Measurements from ENCODE around the gene SAMD4A. TPM values are rescaled to one million over a fixed set of nuclear protein-coding genes. Genes with fewer than 3 reads are reported as not detected.

SAMD4A gene
- total RNA-seq, 1 experiment from 2014 or later: 18.3 TPM

GRCh38 chr14:54768501-54769129 is 201.7 kb downstream of the SAMD4A start:
- CTCF ChIA-PET: no interaction called here

GRCh38 chr14:54769951-54770863 is 203.3 kb downstream of the SAMD4A start:
- Histone ChIP-seq H3K9me2 (ENCODE audit: insufficient read depth) (no peaks in the 10 kb centered on the region), H4K20me1 (ENCODE audit: insufficient read depth) (no peaks in the 10 kb centered on the region), H3K4me2 (no peak overlapping the region), H2AFZ (no peak overlapping the region), H3K79me2 (ENCODE audit: low read depth) (no peaks in the 10 kb centered on the region), H3K9me3 (ENCODE audit: insufficient read depth, low read depth) (no peaks in the 10 kb centered on the region), H3K36me3 (ENCODE audit: low read depth) (no peaks in the 10 kb centered on the region), H3K27me3 (ENCODE audit: insufficient read depth, low read depth) (no peaks in the 10 kb centered on the region), H3F3A (ENCODE audit: insufficient read depth, low read depth) (peaks cover 25% of the 10 kb centered on the region), H3K4me3 (no peak overlapping the region), H3K27ac (no peak overlapping the region), H3K4me1 (replicated peaks; ENCODE audit: insufficient read depth) (peaks cover 24% of the 10 kb centered on the region)
- POLR2A ChIA-PET (ENCODE audit: unreplicated experiment): no interaction called here
- intact Hi-C loops (cut with micrococcal nuclease; ENCODE audit: unreplicated experiment): loop anchor here (10.0 kb wide), 2 partner anchors 265 to 325 kb away; partner anchors contain the start of genes CGRRF1 and CNIH1
- TF ChIP-seq CTCF (conservative IDR thresholded peaks at IDR 0.05) (no peak), EZH2 (IDR thresholded peaks at IDR 0.05; ENCODE audit: low read depth) (no peak)
- BruUV-seq (replicated peaks): no TSS peak
- CTCF ChIA-PET: no interaction called here
- DNase-seq: no peak

More at GRCh38 chr14:54768501-54769129, 201.7 kb downstream of the SAMD4A start:
- H3F3A ChIP-seq (ENCODE audit: insufficient read depth, low read depth): peaks cover 17% of the 10 kb centered on the region
- H3K27ac ChIP-seq: no peak overlapping the region
- BruUV-seq (replicated peaks): no TSS peak
- POLR2A ChIA-PET (ENCODE audit: unreplicated experiment): no interaction called here
- no peaks in the 10 kb centered on the region for H3K36me3 ChIP-seq (ENCODE audit: low read depth)
- no peaks in the 10 kb centered on the region for H3K27me3 ChIP-seq (ENCODE audit: insufficient read depth, low read depth)
- H4K20me1 ChIP-seq (ENCODE audit: insufficient read depth): no peaks in the 10 kb centered on the region
- H3K9me2 ChIP-seq (ENCODE audit: insufficient read depth): no peaks in the 10 kb centered on the region
- no peak for DNase-seq
- no peaks in the 10 kb centered on the region for H3K79me2 ChIP-seq (ENCODE audit: low read depth)
- peaks cover 18% of the 10 kb centered on the region for H3K4me1 ChIP-seq (replicated peaks; ENCODE audit: insufficient read depth)
- no peak overlapping the region for H3K4me2 ChIP-seq
- intact Hi-C loops (cut with micrococcal nuclease; ENCODE audit: unreplicated experiment): no loop called here
- H3K4me3 ChIP-seq: no peak overlapping the region
- TF ChIP-seq CTCF (conservative IDR thresholded peaks at IDR 0.05) (no peak), EZH2 (IDR thresholded peaks at IDR 0.05; ENCODE audit: low read depth) (no peak)
- no peaks in the 10 kb centered on the region for H3K9me3 ChIP-seq (ENCODE audit: insufficient read depth, low read depth)
- no peak overlapping the region for H2AFZ ChIP-seq

- no peaks in the 10 kb centered on the region for H3K36me3 ChIP-seq (ENCODE audit: low read depth)
- H3K4me2 ChIP-seq: peak overlapping the region; percentile 76; the same call in 1 of the 2 replicates
- no peaks in the 10 kb centered on the region for H3K9me3 ChIP-seq (ENCODE audit: insufficient read depth, low read depth)
- no peak for DNase-seq
- no peak overlapping the region for H3K4me3 ChIP-seq
- POLR2A ChIA-PET (ENCODE audit: unreplicated experiment): no interaction called here
- H3K9me2 ChIP-seq (ENCODE audit: insufficient read depth): no peaks in the 10 kb centered on the region
- peaks cover 25% of the 10 kb centered on the region for H3F3A ChIP-seq (ENCODE audit: insufficient read depth, low read depth)
- H4K20me1 ChIP-seq (ENCODE audit: insufficient read depth): no peaks in the 10 kb centered on the region
- H3K27me3 ChIP-seq (ENCODE audit: insufficient read depth, low read depth): no peaks in the 10 kb centered on the region
- no peaks in the 10 kb centered on the region for H3K79me2 ChIP-seq (ENCODE audit: low read depth)
- TF ChIP-seq CTCF (conservative IDR thresholded peaks at IDR 0.05): no peak
- no peak for TF ChIP-seq EZH2 (IDR thresholded peaks at IDR 0.05; ENCODE audit: low read depth)
- BruUV-seq (replicated peaks): no TSS peak
- intact Hi-C loops (cut with micrococcal nuclease; ENCODE audit: unreplicated experiment): loop anchor here (2.0 to 10.0 kb wide), 3 partner anchors 81 to 327 kb away; partner anchors contain the start of genes CGRRF1 and CNIH1
- CTCF ChIA-PET: no interaction called here
- peak overlapping the region; percentile 89 for H3K27ac ChIP-seq
- H3K4me1 ChIP-seq (replicated peaks; ENCODE audit: insufficient read depth): peaks cover 24% of the 10 kb centered on the region
- H2AFZ ChIP-seq: no peak overlapping the region
These were observed 204.6 kb downstream of the SAMD4A start for GRCh38 chr14:54771411-54772027.

Data from PC-9 (cell line).